Ishikawa (cell line): Measurements from ENCODE around the gene MBOAT2.

Experiments used
- CEBPB ChIP-seq: IDR thresholded peaks from 2 replicates; pipeline ENCODE4 v1.6.1; 2012
- CREB1 ChIP-seq: IDR thresholded peaks from 2 replicates; pipeline ENCODE4 v1.6.1; 2012; ENCODE audit warnings: low read depth
- EGR1 ChIP-seq: IDR thresholded peaks from 2 replicates; pipeline ENCODE4 v1.6.1; 2012
- EP300 ChIP-seq: IDR thresholded peaks from 2 replicates; pipeline ENCODE4 v1.6.1; 2012; ENCODE audit warnings: borderline replicate concordance
- FOXM1 ChIP-seq: IDR thresholded peaks from 2 replicates; pipeline ENCODE4 v1.6.1; 2012; ENCODE audit warnings: low read depth, borderline replicate concordance
- MAX ChIP-seq: IDR thresholded peaks from 2 replicates; pipeline ENCODE4 v1.6.1; 2012
- NFIC ChIP-seq: IDR thresholded peaks from 2 replicates; pipeline ENCODE4 v1.6.1; 2012
- RAD21 ChIP-seq: IDR thresholded peaks from 2 replicates; pipeline ENCODE4 v1.6.1; 2012; ENCODE audit warnings: low read depth
- TAF1 ChIP-seq: IDR thresholded peaks from 2 replicates; pipeline ENCODE4 v1.6.1; 2012; ENCODE audit warnings: low read depth, mild to moderate bottlenecking
- TCF12 ChIP-seq: IDR thresholded peaks from 2 replicates; pipeline ENCODE4 v1.6.1; 2012; ENCODE audit warnings: low read depth
- TEAD4 ChIP-seq: IDR thresholded peaks from 2 replicates; pipeline ENCODE4 v1.6.1; 2012
- YY1 ChIP-seq: IDR thresholded peaks from 2 replicates; pipeline ENCODE4 v1.6.1; 2012; ENCODE audit warnings: low read depth
- ZBTB7A ChIP-seq: IDR thresholded peaks from 2 replicates; pipeline ENCODE4 v1.6.1; 2012; ENCODE audit warnings: low read depth
- TF ChIP-seq, protein P1 (sequence below): IDR thresholded peaks from 2 replicates; pipeline ENCODE4 v1.6.1; 2012
- TF ChIP-seq, protein P2 (sequence below): IDR thresholded peaks from 2 replicates; pipeline ENCODE4 v1.6.1; 2012; ENCODE audit warnings: low read depth, mild to moderate bottlenecking

MBOAT2 gene

GRCh38 chr2:8922431-8922830, 81.1 kb downstream of the MBOAT2 start:
- no peak for TF ChIP-seq CEBPB
- no peak for TF ChIP-seq TCF12
- TF ChIP-seq ZBTB7A: no peak
- no peak for TF ChIP-seq EGR1
- no peak for TF ChIP-seq EP300
- TF ChIP-seq TEAD4: no peak
- no peak for TF ChIP-seq MAX
- no peak for TF ChIP-seq YY1
- no peak for TF ChIP-seq TAF1
- TF ChIP-seq CREB1: no peak
- TF ChIP-seq, protein P1, sequence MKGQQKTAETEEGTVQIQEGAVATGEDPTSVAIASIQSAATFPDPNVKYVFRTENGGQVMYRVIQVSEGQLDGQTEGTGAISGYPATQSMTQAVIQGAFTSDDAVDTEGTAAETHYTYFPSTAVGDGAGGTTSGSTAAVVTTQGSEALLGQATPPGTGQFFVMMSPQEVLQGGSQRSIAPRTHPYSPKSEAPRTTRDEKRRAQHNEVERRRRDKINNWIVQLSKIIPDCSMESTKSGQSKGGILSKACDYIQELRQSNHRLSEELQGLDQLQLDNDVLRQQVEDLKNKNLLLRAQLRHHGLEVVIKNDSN: no peak
- TF ChIP-seq, protein P2, sequence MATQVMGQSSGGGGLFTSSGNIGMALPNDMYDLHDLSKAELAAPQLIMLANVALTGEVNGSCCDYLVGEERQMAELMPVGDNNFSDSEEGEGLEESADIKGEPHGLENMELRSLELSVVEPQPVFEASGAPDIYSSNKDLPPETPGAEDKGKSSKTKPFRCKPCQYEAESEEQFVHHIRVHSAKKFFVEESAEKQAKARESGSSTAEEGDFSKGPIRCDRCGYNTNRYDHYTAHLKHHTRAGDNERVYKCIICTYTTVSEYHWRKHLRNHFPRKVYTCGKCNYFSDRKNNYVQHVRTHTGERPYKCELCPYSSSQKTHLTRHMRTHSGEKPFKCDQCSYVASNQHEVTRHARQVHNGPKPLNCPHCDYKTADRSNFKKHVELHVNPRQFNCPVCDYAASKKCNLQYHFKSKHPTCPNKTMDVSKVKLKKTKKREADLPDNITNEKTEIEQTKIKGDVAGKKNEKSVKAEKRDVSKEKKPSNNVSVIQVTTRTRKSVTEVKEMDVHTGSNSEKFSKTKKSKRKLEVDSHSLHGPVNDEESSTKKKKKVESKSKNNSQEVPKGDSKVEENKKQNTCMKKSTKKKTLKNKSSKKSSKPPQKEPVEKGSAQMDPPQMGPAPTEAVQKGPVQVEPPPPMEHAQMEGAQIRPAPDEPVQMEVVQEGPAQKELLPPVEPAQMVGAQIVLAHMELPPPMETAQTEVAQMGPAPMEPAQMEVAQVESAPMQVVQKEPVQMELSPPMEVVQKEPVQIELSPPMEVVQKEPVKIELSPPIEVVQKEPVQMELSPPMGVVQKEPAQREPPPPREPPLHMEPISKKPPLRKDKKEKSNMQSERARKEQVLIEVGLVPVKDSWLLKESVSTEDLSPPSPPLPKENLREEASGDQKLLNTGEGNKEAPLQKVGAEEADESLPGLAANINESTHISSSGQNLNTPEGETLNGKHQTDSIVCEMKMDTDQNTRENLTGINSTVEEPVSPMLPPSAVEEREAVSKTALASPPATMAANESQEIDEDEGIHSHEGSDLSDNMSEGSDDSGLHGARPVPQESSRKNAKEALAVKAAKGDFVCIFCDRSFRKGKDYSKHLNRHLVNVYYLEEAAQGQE: no peak
- TF ChIP-seq FOXM1: no peak
- no peak for TF ChIP-seq NFIC
- TF ChIP-seq RAD21: no peak

DNA sequence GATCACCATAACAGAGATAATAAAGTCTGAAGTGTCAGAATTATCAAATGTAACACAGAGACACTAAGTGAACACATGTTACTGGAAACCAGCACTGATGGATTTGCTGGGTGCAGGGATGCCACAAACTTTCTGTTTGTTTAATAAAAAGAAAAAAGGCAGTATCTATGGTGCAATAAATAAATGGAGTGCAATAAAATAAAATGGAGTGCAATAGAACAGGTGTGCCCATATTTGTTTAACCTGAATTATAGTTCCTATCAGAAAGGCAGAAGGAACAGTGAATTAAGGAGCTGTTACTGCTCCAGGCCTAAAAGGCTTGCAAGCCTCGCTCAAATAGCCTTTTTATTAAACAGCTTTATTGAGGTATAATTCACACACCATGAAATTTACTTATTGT, 85.1 kb downstream of the MBOAT2 start:
- no peak for TF ChIP-seq RAD21
- TF ChIP-seq EGR1: no peak
- TF ChIP-seq, protein P1: no peak
- TF ChIP-seq TAF1: no peak
- no peak for TF ChIP-seq NFIC
- TF ChIP-seq EP300: no peak
- no peak for TF ChIP-seq MAX
- no peak for TF ChIP-seq FOXM1
- TF ChIP-seq TCF12: no peak
- TF ChIP-seq TEAD4: no peak
- TF ChIP-seq, protein P2: no peak
- TF ChIP-seq ZBTB7A: no peak

DNA sequence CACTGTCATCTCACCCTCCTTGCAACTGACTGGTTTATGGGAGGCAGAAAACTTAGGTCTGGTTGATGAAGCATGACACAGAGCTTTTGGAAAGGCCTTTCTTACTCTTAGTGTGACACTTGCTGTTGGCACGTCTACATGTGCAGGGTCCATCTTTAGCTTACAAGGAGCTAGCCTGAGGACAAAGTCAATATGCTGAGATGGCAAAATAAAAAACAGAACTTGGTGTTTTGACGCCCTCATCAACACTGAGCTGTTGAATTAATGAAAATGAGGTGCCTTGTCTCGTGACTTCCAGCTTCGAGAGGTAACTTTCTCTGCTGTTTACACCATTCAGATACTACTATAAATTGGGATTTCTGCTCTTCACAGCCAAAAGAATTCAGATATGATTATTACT, 87.5 kb downstream of the MBOAT2 start:
- no peak for TF ChIP-seq EP300
- no peak for TF ChIP-seq MAX
- no peak for TF ChIP-seq RAD21
- no peak for TF ChIP-seq CEBPB
- no peak for TF ChIP-seq ZBTB7A
- TF ChIP-seq YY1: no peak
- TF ChIP-seq FOXM1: no peak
- no peak for TF ChIP-seq TAF1
- TF ChIP-seq TEAD4: no peak
- TF ChIP-seq, protein P1: no peak
- no peak for TF ChIP-seq TCF12
- TF ChIP-seq, protein P2: no peak
- TF ChIP-seq EGR1: no peak
- no peak for TF ChIP-seq CREB1
- TF ChIP-seq NFIC: no peak

DNA sequence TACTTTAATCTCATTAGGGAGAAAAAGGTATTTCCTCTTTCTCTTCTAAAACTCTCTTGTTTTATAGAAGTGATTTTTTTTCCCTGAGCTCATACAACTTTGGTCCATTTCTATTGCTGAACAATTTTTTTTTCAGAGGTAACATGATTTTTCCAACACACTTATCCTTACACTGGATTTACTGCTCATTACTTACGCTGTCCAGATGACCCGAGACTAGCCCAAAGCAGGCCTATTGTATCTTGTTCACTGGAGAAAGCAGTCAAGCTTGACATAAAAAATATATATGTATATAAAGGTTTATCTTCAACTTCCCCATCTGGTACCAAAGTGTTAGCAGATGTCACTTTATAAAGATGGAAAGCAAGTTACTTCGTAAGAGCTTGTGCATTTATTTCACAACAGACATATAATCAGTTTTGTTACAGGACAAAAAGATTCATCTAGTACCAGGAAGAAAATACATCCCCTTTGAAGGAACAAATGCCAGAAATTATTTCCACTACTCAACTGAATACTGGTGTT, 95.7 kb downstream of the MBOAT2 start:
- TF ChIP-seq, protein P2: no peak
- no peak for TF ChIP-seq TEAD4
- no peak for TF ChIP-seq RAD21
- TF ChIP-seq TAF1: no peak
- TF ChIP-seq, protein P1: no peak
- TF ChIP-seq FOXM1: no peak
- no peak for TF ChIP-seq EP300
- TF ChIP-seq YY1: no peak
